HEK293T (cell line): Measurements from ENCODE around the gene GALNT15.

Source experiments
- CTCF ChIA-PET: fragments of 350-600 bp; formaldehyde crosslinking; extraction: SDS; loops from one replicate; lab custom pipeline; 2021; ENCODE audit warnings: antibody characterized with exemption, inconsistent platforms; lab: Yijun Ruan, JAX
- POLR2A ChIA-PET: fragments of 350-600 bp; formaldehyde crosslinking; extraction: SDS; loops from one replicate; lab custom pipeline; 2020; ENCODE audit warnings: antibody characterized with exemption, inconsistent platforms; lab: Yijun Ruan, JAX
- DNase-seq: peaks from one replicate; pipeline ENCODE4 v3.0.0; 2012; ENCODE audit warnings: mixed read lengths; ENCODE audit errors: extremely low spot score
- ARNT ChIP-seq: fragments of 450-650 bp; IDR thresholded peaks from 2 replicates; pipeline ENCODE4 v1.6.1; 2017; ENCODE audit warnings: mild to moderate bottlenecking
- CTBP1 ChIP-seq: fragments of 450-650 bp; IDR thresholded peaks from 2 replicates; pipeline ENCODE4 v1.6.1; 2016; ENCODE audit warnings: borderline replicate concordance
- FOXA1 ChIP-seq: fragments of 450-650 bp; IDR thresholded peaks from 2 replicates; pipeline ENCODE4 v1.6.1; 2016; ENCODE audit warnings: mild to moderate bottlenecking
- FOXK2 ChIP-seq: fragments of 450-650 bp; IDR thresholded peaks from 2 replicates; pipeline ENCODE4 v1.6.1; 2016; ENCODE audit warnings: mild to moderate bottlenecking
- FOXM1 ChIP-seq: fragments of 450-650 bp; IDR thresholded peaks from 2 replicates; pipeline ENCODE4 v1.6.1; 2017; ENCODE audit warnings: mild to moderate bottlenecking, borderline replicate concordance
- L3MBTL2 ChIP-seq: fragments of 450-650 bp; conservative IDR thresholded peaks from 2 replicates; pipeline ENCODE4 v1.6.1; 2016; ENCODE audit warnings: mild to moderate bottlenecking
- SP1 ChIP-seq: fragments of 450-650 bp; IDR thresholded peaks from 2 replicates; pipeline ENCODE4 v1.6.1; 2017
- SUZ12 ChIP-seq: fragments of 450-650 bp; IDR thresholded peaks from 2 replicates; pipeline ENCODE4 v1.6.1; 2016; ENCODE audit warnings: mild to moderate bottlenecking
- TARDBP ChIP-seq: fragments of 450-650 bp; IDR thresholded peaks from 2 replicates; pipeline ENCODE4 v1.6.1; 2016

The GALNT15 gene

DNA sequence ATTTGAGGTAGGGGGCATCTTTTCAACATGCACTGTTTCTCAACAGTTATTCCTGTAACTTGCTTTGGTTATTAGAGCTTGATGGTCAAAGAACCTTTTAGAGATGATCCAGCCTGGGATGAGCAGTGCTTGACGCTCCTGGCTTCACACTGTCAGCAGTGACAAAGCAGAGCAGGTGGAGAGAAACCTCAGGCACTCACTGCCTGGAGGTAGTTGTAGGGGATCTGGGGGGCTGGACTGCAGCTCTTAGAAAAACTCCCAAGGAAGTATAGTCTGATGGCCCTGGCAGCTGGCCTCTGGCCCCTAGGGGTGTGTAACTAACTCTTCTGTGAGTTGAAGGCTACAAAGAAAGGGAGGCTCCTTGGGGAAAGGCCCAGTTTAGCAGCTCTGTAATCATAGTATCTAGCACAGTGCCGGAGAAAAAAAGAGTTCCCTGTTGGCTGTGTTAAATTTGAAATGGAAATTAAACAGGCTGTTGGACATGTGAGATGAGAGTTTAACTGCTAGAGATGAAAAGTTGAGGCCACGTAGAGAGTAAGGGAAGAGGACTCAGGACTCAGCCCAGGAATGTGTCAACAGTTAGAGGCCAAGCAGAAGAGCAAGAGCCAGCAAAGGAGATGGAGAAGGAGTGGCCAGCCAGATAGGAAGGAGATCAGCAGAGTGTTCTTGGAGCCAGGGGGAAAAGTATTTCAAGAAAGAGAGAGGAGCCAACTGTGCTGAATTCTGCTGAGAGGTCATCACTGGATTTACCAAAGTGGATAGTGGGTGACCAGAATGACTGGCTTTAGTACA, 104.7 kb downstream of the GALNT15 start:
- no peak for DNase-seq
- ChIA-PET POLR2A (no interaction called here), CTCF (no interaction called here)
- TF ChIP-seq TARDBP (no peak), FOXM1 (no peak), SUZ12 (no peak), CTBP1 (no peak), ARNT (no peak), FOXA1 (no peak), FOXK2 (no peak), L3MBTL2 (no peak)

DNA sequence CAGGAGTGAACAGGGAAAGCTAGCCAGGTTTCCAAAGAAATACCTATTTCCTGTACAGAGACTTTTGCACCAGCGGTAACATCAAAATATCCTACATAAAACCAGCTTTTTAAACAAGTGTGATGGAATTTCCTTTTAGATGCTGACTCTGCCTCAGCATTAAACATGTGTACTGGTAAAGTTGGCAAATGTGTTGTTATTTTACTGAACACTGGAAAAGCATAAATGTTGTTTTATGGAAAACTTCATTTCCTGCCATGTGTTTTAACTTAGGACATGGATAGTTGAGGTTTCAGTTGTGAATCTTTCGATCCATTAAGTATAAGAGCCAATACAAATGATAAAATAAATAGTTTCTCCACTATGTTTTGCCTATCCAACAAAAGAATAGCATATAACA, 106.2 kb downstream of the GALNT15 start:
- no peak for DNase-seq
- TF ChIP-seq SP1: no peak
- ChIA-PET CTCF (no interaction called here), POLR2A (no interaction called here)
